Anterior cingulate cortex (tissue), 58 donors: ENCODE data around the gene SHC3.

Source experiments
- DNase-seq, 58 donors: peaks; one replicate each; lab custom pipeline; 2025; lab: John Stamatoyannopoulos, UW

SHC3 gene

GRCh38 chr9:89114741-89115140, 63.9 kb downstream of the SHC3 start:
- no peak for DNase-seq

DNA sequence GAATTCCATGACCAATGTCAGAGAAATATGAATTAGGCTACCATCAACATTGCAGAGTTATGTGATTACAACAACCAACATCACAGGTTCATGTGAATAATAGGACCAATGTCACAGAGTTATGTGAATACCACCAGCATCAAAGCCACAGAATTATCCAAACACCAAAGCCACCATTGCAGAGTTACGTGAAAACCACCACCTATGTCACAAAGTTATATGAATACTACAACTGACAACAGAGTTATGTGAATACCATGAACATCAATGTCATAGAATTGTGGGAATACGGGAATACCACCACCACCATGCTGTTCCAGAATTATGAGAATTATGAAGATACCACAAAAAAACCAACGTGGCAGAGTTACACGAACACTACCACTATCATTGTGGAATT, 64.8 kb downstream of the SHC3 start:
- DNase-seq: no peak

- DNase-seq: peak in 2 of 58 donors; percentile 7 to 16
These were observed 66.4 kb downstream of the SHC3 start for GRCh38 chr9:89112243-89112642.

DNA sequence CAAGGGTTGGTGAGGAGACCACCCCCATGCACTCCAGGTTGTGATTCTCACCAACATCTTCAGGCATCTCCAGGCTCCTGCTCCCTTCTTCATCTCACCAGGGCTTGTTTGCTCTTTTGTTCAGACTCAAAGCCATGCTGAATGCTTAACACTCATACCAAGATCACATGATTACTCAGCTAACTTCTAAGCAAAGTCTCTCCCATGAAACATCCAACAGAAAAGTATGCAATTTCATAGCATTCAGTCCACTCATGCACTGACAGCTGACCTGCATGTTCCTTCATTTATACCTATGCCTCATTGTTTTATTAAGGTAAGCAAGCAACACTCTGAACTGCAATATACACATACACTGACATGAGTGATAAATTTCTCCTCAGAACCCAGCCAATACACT, 69.0 kb downstream of the SHC3 start:
- DNase-seq: no peak

DNA sequence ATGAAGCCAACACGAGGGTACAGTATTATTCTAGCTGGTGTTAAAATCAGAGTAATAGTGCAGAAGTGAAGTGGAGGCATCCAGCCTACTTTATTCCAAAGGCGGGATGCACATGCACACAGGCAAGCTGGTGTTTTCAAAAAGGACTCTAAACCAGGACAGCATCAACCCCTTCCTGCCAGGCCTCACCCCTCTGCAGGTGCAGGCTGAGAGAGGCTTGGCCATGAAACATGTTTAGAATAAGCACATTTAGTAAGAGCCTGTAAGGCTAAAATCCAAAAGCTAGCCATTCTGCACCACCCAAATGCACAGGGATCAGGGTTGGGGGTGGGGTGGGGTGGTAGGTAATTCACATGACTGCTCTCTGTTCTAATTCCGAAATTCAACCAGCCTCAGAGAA, 71.2 kb downstream of the SHC3 start:
- DNase-seq: no peak

GRCh38 chr9:89106224-89106851, 72.3 kb downstream of the SHC3 start:
- DNase-seq: no peak

DNA sequence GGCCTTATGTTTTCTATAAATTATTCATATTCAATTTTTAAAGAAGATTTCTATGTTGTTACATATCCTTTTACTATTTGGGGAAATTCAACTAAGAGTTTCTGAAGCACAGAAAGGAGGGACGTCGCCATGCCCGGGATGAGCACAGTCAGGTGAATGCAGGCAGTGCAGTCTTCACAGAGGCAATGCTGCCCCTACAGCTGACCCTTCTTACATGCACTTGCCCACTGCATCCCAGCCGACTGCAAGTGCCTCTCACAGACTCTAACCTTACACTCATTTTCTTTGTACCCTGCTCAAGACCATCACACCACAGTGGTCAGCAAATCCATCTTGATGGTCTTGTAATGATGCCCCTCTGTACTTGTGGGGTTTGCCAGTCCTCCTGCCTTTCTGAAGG, 73.8 kb downstream of the SHC3 start:
- DNase-seq: no peak

- no peak for DNase-seq
These were observed 81.4 kb downstream of the SHC3 start for GRCh38 chr9:89097219-89097618.

- no peak for DNase-seq
These were observed 81.8 kb downstream of the SHC3 start for GRCh38 chr9:89096807-89097206.

DNA sequence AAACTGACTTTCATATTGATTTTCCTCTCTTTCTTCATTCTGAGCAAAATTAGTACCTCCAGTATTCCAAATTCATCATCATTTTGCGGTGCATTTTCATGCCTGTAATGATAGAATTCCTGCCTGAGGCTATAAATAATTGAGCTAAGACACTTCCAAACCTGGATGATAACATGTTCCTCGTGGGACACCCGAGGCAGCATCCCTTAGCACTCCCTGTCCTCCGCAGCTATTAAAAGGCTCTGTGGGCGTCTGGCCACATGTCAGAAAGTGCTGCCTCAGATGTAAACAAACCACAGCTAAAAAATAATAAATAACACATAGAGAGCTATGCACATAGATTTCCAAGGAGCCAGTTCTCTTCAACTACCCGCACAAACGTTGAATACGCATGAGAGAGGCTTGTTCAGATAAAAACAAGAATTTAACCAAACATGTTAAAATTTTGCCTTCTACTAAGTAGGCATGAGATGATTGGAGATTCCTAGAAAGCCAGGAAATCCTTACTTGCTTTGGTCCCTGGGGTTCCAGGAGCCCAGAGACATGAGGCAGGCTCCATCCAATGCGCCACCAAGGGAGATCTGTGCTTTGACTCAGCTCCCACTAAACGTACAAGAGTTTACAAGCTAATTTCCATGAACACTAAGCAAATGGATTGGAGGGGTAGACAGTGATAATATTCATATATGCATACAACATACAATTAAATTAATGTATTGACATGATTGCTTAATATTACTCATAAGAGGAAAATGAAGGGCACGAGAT, 82.7 kb downstream of the SHC3 start:
- DNase-seq: peak in 13 of 58 donors; percentile 11 to 71 (median 24)

DNA sequence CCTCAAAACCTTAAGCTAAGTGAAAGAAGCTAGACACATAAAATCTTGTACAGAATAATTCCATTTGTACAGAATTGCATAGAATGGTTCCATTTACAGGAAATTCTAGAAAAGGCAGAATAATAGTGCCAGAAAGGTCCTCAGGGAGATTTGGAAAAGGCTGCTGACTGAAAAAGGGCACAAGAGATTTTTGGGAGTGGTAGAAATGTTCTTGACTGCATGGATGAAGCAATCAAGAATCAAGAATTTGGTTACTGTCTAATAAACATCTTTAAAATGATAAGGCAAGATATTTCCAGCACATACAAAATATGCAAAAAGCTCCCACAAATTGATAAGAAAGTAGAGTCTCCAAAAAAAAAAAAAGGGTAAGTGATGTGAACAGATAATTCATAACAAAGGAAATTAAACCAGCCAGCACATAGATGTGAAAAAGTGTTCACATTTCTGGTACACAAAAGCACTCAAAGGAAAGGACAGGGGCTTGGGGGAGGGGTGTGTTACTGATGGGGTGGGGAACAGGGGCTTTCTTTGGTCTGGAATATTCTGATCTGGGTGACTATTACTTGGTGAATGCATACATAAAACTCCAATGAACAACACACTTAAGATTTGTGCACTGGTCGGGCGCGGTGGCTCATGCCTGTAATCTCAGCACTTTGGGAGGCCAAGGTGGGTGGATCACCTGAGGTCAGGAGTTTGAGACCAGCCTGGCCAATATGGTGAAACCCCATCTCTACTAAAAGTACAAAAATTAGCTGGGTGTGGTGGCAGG, 85.2 kb downstream of the SHC3 start:
- DNase-seq: no peak

GRCh38 chr9:89089176-89089575, 89.4 kb downstream of the SHC3 start:
- DNase-seq: no peak

- no peak for DNase-seq
These were observed 95.0 kb downstream of the SHC3 start for GRCh38 chr9:89083626-89084025.

GRCh38 chr9:89080193-89080592, 98.4 kb downstream of the SHC3 start:
- no peak for DNase-seq

DNA sequence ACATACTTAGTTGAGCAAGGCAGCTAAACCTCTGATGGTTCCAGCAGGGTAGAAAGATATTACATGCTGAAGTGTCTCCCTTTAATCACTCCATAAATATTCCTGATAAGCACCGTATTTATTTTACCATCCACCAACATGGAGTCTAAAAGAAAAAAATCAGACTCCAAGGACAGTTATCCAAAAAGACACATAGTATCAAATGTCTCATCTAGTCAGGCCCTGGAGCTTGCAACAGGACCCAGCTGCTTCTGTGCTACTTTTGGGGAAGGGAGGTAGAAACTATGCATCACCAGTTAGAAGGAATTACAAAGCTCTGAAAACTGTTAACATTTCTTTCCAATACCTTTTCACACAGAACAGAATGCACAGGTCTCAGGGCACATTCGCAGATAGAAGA, 99.2 kb downstream of the SHC3 start:
- no peak for DNase-seq

GRCh38 chr9:89078860-89079259, 99.8 kb downstream of the SHC3 start:
- no peak for DNase-seq

DNA sequence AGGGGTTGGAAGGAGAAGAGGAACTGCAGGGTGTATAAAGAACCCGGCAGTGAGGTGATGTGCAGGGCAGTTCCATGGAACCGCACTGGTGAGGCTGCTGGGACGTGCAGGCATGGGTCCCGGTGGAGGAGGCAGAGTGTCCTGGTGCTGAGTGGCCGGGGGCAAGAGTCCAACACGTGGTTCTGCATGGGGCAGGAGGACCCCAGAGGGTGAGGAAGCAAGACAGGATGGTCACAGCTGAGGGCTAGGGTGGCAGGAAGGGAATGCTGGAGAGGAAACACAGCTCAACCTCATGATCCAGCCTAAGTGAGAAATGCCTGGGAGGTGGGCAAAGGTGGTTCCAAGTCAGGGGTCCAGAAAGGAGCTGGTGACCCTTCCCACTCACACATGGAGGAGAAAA, 100.2 kb downstream of the SHC3 start:
- DNase-seq: no peak

DNA sequence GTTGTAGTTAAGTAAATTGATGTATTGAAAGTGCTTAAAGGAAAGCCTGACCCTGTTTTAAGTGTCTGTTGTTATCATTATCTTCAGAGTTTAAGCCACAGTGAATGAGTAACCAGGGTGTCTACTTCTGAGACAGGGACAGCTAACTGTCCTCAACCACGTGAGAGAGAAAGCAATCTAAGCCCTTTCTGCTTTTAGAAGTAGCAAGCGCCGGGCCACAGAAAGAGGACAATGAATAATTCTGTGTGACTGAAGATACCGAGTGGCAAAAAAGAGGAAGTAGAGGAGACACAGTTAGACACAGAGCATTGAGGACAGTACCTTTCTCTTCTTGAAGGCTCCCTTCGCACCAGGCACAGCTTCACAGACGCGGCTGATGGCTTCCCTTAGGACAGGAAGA, 101.1 kb downstream of the SHC3 start:
- peak in 2 of 58 donors; percentile 4 to 15 for DNase-seq

DNA sequence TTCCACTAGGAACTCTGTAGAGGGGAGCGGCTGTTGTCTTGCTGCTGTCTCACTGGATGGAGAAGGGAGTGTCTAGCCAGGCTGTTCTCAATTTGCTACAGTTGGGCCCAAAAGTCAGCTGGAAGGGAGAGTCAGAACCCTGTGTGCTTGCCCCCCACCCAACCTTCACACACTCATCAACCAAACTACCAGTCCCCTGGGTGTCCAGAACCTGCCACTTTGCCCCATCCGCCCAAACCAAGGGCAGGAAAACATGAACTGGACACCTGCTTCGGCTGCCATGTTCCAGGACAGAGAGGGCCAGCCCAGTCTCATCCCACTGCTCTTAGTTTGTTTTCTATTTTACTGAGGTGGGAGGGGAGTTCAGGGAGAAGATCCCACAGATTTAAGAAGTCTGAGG, 105.2 kb downstream of the SHC3 start:
- DNase-seq: no peak

DNA sequence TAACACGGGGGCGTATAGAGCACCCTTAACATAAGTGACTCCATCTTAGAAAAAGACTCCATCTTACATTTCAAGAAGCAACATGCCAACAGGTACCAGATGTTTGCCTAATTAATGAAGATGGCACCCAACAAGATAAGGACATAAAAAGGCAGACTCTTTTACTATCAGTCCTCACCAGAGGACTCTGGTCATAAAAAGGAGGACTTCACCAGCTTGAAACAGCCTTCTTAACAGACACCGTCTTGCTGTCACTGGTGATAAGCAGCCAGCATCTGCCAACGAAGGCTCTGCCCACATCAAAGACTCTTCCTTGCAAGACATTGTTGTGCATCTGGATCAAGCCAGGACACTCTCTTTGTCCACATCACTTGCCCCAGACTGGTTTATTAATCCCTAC, 107.0 kb downstream of the SHC3 start:
- DNase-seq: no peak

GRCh38 chr9:89066835-89067234, 111.8 kb downstream of the SHC3 start:
- no peak for DNase-seq

DNA sequence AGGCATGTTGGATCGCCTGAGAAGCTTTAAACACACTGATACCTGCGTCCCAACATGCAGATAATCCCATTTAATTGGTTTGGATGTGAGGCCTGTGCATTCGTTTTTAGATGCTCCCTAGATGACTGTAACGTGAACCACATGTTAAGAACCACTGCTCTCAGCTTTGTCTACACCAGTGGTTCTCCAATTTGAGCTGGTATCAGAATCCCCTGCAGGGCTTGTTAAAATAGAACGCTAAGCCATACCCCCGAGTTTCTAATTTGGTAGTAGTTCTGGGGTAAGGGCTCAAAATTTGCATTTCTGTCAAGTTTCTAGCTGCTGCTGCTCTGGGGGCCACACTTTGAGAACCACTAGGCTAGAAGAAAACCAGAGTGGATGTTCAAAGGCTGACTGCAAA, 112.7 kb downstream of the SHC3 start:
- DNase-seq: no peak
